Measurements from ENCODE around the gene PRH2.

The PRH2 gene

GRCh38 chr12:10928746-10929286, at the start of gene PRH2:
Gene PRH2 (plus strand): TSS chr12:10929236. CDS start chr12:10929274, 38 bp downstream.
- FAIRE-seq, result no peak

- no peak for FAIRE-seq
These were observed 44.8 kb upstream of the PRH2 start, which contains the start of gene PRH1 for GRCh38 chr12:10884086-10884725. Gene PRH1 (minus strand): TSS chr12:10884255. CDS start chr12:10884217, 38 bp downstream.

GRCh38 chr12:10889226-10889625, 39.8 kb upstream of the PRH2 start:
- FAIRE-seq, result no peak

- no peak for FAIRE-seq
These were observed 37.1 kb upstream of the PRH2 start for GRCh38 chr12:10891937-10892336.

- FAIRE-seq, result no peak
These were observed 32.2 kb upstream of the PRH2 start for GRCh38 chr12:10896854-10897253.

GRCh38 chr12:10900530-10900929, 28.5 kb upstream of the PRH2 start:
- no peak for FAIRE-seq

GRCh38 chr12:10900972-10901371, 28.1 kb upstream of the PRH2 start:
- FAIRE-seq, result no peak

- FAIRE-seq, result no peak
These were observed 27.6 kb upstream of the PRH2 start for GRCh38 chr12:10901427-10901826.

GRCh38 chr12:10904686-10905085, 24.4 kb upstream of the PRH2 start:
- FAIRE-seq, result no peak

- FAIRE-seq, result no peak
These were observed 19.6 kb upstream of the PRH2 start, which contains the start of gene TAS2R13 for GRCh38 chr12:10909462-10909861. Gene TAS2R13 (minus strand): TSS chr12:10909562. CDS start chr12:10909298, 264 bp downstream.

GRCh38 chr12:10910380-10910779, 18.7 kb upstream of the PRH2 start:
- FAIRE-seq, result no peak

- FAIRE-seq, result no peak
These were observed 9.2 kb upstream of the PRH2 start for GRCh38 chr12:10919809-10920208.

GRCh38 chr12:10926269-10926668, 2.8 kb upstream of the PRH2 start:
- no peak for FAIRE-seq

GRCh38 chr12:10936506-10936905, 7.5 kb downstream of the PRH2 start:
- FAIRE-seq, result no peak

GRCh38 chr12:10939163-10939562, 10.1 kb downstream of the PRH2 start, which contains the start of gene TAS2R14:
Gene TAS2R14 (minus strand): TSS chr12:10939263. CDS start chr12:10939207, 56 bp downstream.
- no peak for FAIRE-seq

GRCh38 chr12:10940389-10940788, 11.4 kb downstream of the PRH2 start:
- no peak for FAIRE-seq

- FAIRE-seq, result no peak
These were observed 12.3 kb downstream of the PRH2 start for GRCh38 chr12:10941369-10941768.

- no peak for FAIRE-seq
These were observed 13.0 kb downstream of the PRH2 start for GRCh38 chr12:10941916-10942607.

- no peak for FAIRE-seq
These were observed 14.1 kb downstream of the PRH2 start for GRCh38 chr12:10943167-10943566.

GRCh38 chr12:10952645-10953044, 23.6 kb downstream of the PRH2 start:
- FAIRE-seq, result no peak

- no peak for FAIRE-seq
These were observed 27.0 kb downstream of the PRH2 start for GRCh38 chr12:10956085-10956484.

- FAIRE-seq, result no peak
These were observed 28.7 kb downstream of the PRH2 start for GRCh38 chr12:10957741-10958140.

GRCh38 chr12:10959804-10960203, 30.8 kb downstream of the PRH2 start:
- FAIRE-seq, result no peak

- FAIRE-seq, result no peak
These were observed 31.2 kb downstream of the PRH2 start for GRCh38 chr12:10960211-10960610.

All from islet of Langerhans (tissue), 1 donor.